GM12801 (cell line): Measurements from ENCODE around the gene ST3GAL6.

Source experiments
- TF ChIP-seq, protein P1 (sequence below): IDR thresholded peaks from one replicate; pipeline ENCODE4 v1.5.1; 2011; ENCODE audit warnings: control low read depth; ENCODE audit not compliant: insufficient read length; ENCODE audit errors: extremely low read depth

The ST3GAL6 gene

DNA sequence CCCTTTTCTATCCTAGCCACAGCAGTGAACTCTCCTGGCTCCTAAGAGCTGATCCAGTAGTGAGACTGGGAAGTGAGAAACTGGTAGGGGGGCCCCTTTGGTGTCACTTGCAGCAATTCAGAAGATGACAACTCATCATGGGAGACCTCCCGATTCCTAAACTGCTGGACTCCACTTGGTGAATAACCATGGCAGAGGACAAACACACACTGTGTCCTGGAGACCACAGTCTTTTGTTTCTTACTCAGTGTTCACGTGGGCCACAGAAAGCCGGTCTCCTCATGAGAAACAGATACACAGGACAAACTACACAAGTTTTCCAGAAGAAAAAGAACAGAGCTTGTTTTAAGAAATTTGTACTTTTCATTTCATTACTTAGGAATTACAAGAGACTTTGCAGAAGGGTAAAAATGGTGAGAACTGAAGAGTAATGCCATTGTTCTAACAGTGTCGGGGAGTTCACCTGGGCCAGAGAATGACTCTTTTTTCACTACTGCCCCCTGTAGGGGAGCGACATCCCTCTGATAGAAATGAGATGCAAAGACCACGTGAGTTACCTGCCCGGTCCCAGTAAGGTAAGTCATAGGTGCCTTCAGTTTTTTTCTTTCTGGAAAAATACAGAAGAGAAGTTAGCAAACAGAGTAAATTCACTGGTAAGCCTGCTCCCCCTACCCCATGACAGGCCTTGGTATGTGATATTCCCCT, 38.1 kb downstream of the ST3GAL6 start:
- TF ChIP-seq, protein P1, sequence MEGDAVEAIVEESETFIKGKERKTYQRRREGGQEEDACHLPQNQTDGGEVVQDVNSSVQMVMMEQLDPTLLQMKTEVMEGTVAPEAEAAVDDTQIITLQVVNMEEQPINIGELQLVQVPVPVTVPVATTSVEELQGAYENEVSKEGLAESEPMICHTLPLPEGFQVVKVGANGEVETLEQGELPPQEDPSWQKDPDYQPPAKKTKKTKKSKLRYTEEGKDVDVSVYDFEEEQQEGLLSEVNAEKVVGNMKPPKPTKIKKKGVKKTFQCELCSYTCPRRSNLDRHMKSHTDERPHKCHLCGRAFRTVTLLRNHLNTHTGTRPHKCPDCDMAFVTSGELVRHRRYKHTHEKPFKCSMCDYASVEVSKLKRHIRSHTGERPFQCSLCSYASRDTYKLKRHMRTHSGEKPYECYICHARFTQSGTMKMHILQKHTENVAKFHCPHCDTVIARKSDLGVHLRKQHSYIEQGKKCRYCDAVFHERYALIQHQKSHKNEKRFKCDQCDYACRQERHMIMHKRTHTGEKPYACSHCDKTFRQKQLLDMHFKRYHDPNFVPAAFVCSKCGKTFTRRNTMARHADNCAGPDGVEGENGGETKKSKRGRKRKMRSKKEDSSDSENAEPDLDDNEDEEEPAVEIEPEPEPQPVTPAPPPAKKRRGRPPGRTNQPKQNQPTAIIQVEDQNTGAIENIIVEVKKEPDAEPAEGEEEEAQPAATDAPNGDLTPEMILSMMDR, result no peak

DNA sequence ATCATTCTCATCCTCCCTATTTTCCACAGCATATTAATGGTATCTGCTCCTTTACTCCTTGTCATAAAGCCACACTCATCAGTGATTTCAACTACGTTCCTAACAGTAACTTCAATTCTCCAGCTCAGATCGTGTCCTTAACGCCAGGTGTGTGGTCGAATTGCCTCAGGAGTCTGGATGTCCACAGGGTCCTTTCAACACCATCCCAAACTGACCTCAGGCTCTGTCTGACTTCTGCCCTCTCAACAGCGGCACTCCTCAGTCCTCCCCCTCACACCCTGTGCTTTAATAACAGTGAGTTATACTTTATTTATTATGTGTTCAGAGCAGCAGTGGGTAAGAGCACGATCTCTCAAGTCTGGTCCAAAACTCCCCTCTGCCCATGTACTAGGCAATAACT, 42.4 kb downstream of the ST3GAL6 start:
- TF ChIP-seq, protein P1, result no peak

DNA sequence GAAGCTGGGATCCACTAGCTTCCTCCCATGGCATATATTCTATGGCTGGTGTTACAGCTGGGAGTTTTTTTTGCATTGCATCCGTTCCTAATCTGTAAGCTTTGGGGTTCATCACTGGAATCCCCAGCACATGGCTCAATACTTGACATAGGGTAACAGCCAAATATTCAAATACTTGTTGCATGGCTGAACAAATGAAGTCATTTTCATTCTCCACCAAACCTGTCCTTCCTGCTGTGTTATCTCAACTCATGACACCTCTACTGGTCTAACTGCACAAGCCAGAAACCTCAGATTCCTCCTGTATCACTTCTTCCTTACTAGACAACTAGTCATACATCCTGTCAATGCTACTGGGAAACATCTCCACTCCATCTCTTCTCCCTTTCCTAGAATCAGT, 43.4 kb downstream of the ST3GAL6 start:
- TF ChIP-seq, protein P1, result no peak

DNA sequence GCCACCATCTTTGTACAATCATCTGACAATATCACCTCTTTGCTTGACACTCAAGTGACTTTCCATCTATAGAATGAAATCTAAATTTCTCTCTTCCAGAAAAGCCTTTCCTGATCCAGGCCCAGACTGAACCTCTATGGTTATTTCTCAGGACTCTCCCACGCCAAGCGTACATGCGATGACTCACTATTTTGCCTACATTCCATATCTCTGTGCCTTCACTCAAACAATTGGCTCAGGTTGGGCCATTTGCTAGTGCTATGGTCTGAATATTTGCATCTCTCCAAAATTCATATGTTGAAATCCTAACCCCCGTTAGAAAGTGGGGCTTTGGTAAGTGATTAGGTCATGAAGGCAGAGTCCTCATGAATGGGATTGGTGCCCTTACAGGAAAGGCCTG, 43.9 kb downstream of the ST3GAL6 start:
- TF ChIP-seq, protein P1, result no peak

DNA sequence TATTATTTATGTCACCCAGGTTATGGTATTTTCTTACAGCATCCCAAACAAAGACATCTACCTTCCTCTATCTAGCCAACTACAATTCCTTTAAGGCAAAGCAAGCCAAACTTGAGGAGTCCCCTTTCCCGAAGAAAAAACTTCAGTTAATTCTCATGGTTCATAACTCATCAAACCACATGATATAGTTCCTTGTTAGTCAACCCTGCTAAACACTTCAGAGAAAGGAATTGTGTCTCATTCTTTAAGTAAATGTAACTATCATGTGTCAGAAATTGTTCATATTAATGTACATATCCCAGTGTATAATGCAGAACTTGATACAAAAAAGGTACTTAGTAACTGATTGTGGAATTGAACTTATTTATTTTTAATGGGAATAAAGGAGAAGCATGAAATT, 44.4 kb downstream of the ST3GAL6 start:
- TF ChIP-seq, protein P1, result no peak

DNA sequence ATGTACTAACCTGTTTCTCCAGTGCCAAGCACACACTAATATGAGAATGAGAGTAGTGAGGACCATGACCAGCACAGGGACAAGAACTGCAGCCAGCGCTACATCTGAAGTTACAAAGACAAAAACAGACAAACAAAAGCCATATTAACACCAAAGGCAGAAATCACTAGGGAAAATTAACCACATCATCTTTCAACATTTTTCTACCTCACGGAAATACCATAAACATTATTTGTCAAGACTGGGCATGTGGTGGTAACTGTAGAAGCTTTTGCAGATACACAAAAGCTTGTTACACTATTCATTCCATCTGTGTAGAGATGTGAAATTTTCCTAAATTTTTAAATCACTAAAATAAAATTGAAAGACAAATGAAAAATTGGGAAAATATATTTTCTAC, 44.9 kb downstream of the ST3GAL6 start:
- TF ChIP-seq, protein P1, result no peak

DNA sequence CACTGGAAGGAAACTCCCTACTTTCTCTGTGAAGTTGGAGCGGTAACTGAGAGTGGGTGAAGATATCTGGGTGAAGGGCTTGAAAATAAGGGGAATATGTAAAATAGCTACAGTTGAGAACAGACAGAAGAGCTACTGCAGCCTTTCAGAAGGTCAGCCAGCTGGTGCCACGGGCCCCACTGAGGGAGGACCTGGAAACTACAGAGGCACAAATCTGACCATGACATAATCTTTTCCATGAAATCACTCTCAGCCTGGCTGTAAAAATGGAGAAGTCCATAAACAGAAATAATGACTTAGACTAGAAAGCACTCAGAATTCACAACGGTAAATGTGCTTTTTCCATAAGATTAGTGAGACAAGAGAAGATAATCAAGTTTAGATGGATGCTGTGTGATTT, 46.4 kb downstream of the ST3GAL6 start:
- TF ChIP-seq, protein P1, result no peak
